Measurements from ENCODE around the gene GPR55.

The GPR55 gene

DNA sequence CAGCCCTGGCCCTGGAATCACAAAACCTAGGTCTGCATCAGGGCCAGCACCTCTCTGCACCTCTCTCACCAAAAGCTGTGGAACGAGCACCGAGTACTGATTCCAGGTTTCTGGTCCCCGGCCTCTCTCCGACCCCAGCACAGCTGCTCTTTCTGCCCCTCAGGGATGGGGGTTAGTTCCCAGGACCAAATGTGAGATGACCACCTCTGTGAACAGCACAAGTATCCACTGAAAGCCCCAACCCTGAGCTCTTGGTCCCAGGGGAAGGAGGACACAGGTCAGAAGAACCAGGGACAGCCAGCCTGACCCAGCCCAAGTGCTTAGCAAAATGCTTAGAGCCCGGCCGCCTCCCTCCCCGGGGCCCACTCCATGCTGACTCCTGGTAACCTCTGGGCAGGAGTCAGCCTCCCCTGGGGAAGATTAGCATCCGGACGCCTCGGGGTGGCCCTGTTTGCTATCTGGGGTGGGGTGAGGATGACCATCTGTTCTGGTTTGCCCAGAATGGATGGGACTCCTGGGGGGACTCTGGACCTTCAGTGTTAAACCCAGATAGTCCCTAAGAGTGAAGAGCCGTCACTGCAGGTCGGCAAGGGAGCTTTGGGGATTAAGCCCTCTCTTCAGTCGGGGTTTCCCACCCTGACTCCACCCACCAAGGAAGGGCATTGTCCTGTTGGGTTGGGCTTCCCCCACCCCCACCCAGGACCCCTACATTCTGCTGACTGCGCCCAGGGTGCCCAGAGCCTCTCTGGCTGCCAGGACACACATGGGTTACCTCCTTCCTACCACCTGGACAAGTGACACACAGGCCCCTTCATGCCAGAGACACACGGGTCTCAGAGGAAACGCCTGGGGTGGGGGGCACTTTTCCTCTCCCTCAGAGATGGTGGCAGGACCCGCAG is 9.4 kb upstream of the GPR55 start:
- no peak for DNase-seq (ENCODE audit: low spot score)

DNA sequence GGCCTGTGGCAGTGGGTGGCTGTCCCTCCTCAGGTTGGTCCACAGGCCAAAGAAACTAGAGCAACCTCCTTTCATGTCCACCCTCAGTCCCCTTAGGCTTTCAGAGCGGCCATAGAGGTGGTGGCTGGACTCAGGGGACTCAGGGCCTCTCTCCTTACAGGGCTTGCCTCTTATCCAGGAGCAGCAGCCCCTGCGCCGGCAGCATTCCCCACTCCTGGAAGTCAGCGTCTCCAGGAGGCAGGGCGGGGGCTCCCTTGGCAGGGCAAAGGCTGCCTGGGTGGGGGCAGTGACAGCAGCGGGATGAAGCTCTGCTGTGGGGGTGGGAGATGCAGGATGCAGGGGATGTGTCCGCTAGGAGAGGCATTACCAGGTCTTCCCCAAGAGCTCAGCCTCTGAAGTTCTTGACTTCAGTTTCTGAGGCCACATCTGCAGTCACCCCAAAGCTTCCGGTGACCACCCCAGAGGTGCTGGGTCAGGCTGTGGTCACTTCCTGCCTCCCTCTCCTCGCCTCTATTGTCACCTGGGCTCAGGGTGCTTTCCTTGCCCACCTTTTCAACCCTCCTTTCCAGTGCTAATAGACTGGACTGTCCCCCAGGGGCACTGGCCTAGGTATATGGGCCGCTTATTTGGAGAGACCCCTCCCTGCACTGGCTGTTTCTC is 8.6 kb upstream of the GPR55 start:
- DNase-seq (ENCODE audit: low spot score): no peak

DNA sequence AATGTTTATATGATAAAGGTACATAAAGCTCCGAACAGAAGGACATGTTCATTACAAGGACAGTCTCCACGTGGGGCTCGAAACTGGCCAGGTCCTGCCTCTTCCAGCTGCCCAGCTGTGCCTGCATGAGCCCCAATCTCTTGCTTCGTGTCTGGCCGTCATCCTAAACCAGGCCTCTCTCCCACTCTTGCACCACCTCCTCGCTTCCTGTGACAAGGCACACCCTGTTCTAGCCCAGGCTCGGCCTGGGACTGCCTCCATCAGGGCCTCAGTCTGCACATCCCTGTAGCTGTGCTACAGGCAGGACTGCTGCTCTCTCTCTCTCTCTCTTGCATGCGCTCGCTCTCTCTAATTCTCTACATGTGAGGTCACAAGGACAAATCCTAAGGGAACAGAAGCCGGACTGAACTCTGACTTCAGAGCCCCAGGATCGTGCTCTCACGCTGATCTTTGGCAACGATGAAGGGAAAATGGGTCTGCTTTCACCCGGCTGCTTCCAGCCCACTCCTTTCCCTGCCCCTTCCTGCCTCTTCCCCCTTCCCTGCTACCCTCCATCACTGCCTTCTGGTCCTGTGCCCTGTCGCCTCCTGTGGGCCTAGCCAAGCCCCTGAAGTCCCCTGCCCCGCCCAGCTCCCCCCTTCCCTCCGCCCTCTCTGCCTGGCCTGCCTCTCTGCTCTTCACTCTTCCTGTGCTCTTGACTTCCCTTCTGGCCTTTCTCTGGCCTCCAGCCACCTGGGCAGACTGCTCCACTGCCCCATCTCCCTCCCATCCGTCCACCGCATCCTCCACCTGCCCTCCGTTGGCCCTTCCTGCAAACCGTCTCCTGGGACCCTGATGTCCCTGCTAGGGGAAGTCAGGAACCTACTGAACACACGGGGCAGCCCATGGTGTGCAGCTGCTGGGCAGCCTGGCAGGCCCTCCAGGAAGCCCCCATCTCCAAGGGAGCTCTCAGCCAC is 7.8 kb upstream of the GPR55 start:
- DNase-seq (ENCODE audit: low spot score): no peak

DNA sequence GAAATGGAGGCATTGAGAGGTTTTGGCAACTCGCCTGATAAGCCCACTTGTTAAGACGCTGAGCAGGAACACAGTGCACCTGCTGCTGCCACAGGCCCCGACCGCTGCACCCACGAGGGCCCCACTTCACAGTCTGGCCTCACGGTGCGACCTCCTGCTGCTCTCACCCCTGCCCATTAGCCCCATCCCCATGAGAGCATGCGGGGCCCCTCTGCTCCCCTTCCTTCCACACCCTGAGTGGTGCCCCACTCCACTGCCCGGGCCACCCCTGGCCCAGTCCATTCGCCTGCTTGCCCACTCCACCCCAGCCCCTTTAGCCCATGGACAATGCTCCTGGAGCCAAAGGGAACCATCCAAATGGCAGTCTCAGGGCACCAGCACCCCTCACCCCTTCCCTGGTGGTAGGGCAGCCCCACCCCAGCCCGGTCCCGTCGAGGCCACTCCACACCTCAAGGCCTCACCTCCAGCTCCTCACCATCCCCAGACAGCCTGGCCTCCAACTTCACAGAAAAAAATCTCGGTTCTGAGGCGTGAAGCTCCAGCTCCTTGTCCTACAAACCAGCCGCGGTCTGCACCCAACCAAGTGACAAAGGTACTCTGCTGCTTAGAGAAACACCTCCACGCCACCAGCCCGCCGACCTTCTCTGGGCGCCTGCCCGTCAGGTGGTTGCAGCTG is 6.7 kb upstream of the GPR55 start:
- DNase-seq (ENCODE audit: low spot score): no peak

DNA sequence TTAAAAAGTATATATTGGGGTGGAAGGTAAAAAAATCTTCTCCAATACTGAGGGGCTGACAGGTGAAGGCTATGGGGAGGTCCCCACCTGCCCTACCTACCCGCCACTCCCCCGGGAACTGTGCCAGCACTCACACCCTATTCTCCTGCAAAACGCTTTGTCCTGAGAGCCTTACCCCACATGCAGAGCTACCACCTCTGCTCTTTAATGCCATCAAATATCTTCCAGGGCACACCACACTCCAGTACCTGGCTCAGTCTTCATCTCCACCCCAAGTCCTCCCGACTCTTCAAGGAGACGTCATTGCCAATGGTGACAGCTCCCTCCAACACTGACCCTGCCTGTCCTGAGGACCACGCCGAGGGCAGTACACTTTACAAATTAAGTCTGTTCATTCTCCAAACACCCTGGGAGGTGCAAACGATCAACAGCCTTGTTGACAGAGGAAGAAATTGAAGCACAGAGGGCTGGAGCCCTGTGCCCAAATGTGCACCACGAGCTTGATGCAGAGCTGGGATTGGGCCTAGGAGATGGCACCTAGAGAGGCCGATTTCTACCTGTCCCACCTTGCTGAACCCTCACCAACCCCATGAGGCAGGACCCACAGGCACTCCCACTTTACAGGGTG is 6.0 kb upstream of the GPR55 start:
- DNase-seq (ENCODE audit: low spot score): no peak

DNA sequence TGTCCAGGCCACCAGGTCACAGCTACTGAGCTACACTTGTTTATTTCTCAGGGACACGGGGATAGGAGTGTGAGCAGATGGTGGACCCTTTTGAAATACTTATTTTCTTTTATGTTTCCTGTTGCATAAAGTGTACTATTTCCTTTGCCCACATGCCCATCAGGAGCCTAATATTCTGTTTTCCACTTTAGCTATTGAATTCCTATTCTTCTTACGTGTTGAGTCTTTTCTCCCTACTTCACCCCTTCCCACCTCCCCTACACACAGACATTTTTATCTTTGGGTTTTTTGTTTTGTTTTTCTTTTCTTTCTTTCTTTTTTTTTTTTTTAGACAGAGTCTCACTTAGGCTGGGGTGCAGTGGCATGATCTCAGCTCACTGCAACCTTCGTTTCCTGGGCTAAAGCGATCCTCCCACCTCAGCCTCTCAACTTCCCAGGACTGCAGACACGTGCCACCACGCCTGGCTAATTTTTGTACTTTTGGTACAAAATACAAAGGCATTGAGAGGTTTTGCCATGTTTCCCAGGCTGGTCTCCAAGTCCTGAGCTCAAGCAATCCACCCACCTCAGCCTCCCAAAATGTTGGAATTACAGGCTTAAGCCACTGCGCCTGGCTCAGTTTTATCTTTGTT is 5.2 kb upstream of the GPR55 start:
- DNase-seq (ENCODE audit: low spot score): no peak

DNA sequence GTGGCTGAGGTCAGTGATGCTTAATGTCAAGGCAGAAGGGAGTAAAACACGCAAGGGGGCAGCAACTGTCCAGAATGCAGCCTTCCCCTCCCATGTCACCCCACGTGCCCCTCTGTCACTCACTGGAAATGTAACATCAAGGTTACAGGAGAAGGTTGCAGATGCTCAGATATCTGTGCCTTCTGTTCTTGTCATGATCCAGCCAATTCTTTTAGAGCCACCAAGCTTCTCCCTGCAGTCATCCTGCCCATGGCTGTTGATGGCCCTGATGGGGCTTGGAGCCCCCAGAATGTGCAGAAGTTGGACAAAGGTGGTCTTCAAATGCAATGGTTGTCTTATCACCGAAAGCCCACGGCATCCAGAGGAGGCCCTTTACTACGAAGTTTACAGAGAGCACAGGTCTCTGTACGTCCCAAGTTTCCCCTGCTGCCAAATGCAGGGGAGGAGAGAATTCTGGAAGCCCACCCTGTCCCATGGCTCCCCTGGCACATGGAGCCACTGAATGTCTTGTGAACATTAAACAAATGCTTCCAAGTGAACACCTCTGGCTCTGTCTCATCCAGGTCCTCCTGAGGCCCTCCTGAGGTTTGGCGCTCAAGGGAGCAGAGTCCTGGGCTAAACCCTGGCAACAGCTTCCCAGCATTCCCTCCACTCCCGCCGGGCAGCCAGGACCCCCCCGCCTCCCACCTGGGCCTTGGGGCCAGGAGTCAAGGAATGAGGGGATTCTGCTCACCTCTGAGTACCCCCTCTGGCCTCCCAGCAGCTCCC is 4.5 kb upstream of the GPR55 start:
- DNase-seq (ENCODE audit: low spot score): no peak

DNA sequence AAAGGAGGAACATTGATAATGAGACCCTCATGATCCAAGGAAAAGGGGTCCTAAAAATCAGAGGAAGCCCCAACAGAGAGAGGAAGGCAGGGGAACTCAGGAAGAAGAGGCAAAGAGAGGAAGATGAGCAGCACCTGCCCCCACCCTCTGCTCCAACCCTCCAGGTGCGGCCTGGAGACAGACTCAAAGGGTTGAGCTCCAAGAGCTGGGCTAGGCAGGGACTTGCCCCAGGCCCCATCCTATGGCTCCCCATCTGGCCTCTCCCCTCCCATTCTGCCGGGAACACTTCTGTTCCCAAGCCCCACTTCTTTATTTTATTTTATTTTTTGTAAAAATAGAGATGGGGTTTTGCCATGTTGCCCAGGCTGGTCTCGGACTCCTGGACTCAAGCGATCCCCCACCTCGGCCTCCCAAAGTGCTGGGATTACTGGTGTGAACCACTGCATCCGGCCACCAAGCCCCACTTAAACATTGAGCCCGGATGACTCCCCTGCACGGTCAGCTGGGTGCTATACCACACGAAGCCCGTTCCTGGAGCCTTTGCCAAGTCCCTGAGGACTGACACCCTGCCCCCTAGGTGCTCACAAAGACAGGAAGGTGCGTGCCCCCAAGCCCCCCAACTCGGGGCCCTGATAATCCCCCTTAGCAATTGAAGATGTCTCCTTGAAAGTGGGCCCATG is 3.8 kb upstream of the GPR55 start:
- DNase-seq (ENCODE audit: low spot score): no peak

DNA sequence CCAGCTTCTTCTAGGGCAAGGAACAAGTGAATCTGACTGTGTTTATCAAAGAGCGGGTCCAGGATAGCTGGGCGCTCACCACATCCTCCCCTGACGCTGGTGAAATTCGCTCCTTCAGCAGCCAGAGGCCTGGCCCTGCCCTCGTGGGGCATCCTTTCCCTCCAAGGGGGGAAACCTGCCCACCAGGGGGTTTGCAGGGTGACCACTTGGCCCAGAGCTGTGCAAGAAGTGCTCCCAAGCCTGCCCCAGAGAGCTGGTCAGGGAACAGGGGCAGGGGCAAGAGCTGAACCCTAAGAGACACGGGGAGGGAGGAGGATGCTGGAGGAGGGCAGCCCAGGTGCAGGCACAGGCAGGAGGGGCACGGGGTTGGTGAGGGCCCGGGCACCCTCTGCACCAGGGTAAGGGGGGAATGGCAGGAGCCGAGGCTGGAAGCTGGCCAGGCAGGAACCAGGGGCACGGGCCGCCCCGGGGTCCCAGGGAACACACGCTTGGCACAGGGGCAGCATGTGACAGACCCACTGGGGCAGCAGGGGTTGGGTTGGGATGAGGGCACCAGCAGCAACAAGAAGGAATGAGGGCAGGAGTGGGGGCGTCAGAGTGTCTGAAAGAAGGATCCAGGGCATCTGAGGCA is 2.8 kb upstream of the GPR55 start:
- DNase-seq (ENCODE audit: low spot score): no peak

DNA sequence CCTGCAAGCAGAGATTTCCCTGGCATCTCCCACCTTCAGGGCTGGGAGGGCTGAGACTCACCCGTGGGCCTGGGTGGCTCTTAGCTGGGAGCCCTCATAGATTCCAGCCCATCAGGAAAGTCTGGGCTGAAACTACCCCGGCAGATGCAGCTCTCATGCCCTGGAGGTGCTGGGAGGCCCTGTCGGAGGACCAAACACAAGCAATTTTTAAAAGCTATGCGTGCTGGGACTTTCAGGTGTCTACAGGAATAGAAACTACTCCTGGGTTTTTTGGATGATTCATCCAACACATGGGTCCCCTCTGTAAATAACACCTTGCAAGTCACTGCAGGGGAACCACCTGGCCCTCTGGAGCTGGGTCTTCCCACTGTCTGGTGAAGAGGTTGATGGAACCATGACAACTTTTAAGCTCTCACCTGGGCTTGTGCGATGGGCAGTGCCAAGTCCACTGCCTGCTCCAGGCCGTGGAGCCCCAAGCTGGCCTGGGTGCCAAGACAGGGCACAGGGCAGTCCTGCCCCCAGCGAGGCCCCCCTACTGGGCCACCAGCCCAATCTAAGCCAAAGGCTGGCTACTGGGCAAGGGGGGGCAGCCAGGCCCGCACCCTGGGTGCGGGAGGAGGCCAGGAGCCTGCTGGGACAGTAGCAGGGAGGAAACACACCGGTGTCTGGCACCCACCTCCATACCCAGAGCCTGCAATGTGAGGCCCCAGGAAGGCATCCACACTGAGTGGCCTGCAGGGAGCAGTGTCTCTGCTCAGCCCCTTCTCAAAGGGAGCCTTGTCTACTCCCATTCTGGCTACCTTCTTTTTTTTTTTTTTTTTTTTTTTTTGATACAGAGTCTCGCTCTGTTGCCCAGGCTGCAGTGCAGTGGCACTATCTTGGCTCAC is 1.1 kb upstream of the GPR55 start:
- no peak for DNase-seq (ENCODE audit: low spot score)

DNA sequence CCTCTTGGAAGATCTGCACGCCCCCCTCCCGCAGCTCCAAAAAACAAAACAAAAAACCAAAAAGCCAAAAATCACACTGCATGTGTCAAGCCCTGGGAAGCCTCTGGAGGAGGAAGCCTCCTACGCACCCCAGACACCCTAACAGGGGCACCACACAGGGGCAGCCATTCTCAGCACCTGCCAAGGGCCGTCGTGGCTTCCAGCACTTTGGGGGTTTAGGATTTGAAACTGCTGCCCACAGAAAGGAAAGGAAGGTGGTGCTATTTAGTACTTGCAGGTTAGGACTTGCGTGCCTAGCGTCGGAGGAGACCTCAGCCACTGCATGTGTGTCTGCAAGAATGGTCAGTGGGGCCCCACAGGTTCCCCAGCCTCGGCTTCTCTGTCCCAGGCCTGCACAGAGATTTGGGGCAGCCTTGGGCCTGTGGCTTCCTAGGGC is 419 bp upstream of the GPR55 start:
- DNase-seq (ENCODE audit: low spot score): no peak

DNA sequence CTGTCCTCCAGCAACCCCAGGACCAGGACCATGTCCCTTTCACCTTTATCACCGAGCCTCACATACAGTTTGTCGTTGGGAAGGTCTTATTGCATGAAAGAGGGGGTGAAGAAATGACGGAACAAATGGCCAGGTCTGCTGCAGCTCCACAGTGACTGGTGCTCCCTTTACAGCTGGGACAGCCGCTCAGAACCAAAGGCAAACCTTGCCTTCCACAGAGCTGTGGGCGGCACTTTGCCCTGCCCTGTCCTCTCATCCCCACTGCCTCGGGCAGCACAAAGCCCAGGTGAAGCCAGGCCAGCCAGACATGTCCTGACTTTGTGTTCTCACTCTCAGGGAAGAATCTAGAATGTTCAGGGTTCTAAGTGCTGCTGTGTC is 961 bp downstream of the GPR55 start:
- no peak for DNase-seq (ENCODE audit: low spot score)

DNA sequence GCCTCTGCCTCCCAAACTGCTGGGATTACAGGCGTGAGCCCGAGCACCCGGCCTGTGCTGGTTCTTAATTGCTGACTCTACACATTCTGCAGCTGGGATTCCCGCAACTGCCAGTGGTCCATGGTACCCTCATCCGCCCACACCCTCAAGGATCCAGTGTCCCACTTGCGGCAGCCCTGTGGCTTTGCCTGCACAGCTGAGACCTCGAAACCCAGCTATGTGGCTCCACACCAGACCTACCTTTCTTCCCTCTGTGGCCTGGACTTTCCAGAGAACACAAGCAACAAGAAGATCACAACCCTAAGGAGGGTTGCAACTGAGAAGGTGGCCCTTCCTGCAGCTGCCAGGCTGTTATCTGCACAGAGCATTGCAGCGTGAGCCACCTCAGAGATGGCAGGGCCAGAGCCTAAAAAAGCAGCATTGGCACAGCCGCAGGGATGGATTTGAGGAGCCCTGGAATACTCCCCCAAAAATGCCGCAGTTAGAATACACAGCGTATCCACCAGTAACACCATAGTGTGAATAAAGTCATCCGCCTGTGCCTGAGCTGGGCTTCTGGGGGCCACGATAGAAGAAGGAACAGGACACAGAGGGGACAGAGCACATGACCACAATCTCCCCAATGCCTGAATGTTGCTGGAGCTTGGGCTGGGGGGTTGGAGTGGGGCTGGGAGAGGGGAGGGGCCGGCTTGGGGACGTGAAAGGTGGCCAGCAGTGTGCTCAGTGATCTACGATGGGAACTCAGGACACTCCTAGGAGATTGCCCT is 1.9 kb downstream of the GPR55 start:
- no peak for DNase-seq (ENCODE audit: low spot score)

DNA sequence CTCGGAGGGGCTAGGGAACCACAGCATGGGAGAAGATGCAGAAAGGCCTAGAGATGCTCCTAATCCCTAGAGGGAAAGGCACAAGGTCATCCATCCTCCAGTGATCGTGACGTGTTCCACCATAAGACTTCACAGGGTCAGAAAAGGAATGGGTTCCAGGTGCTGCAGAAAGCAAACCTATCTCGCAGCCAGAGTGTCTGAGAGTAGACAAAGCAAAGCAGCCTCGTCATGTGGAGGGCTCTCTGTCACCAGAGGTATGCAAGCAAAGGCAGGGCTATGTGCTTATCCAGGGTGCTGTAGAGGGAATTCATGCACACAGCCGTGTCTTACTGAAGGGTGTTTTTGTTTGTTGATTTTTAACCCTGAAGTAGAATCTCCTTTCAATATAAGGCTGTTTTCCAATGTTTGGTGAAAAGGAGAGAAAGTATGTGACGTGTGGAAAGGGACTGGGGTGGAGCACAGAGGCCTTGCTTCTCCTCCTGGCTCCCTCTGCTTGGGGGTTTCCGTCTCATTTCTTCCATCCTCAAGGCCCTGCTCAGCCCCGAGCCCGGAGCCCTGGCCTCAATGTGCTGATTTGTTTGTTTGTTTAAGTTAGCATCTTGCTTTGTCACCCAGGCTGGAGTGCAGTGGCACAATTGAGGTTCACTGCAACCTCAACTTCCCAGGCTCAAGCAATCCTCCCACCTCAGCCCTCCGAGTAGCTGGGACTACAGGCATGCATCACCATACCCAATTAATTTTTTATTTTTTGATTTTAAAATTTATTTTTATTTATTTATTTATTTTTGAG is 3.0 kb downstream of the GPR55 start:
- no peak for DNase-seq (ENCODE audit: low spot score)

DNA sequence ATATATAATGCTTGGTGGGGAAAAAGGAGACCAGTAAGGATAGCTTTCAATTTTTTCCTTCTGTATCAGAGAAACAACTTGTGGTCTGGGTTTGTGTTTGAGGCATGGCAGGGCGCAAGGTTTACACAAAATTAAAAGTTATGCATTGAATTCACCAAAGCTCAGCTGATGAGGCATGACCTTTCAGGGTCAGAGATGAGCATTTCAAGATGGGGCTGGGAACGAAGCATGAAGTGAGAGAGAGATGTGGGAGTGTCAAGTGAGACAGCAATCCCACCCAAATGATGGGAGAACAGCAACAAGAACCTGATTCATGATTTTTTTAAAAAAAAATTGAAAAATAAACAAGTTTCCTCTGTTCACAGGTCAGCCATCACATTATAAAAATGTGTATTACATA is 4.9 kb downstream of the GPR55 start:
- DNase-seq (ENCODE audit: low spot score): no peak

DNA sequence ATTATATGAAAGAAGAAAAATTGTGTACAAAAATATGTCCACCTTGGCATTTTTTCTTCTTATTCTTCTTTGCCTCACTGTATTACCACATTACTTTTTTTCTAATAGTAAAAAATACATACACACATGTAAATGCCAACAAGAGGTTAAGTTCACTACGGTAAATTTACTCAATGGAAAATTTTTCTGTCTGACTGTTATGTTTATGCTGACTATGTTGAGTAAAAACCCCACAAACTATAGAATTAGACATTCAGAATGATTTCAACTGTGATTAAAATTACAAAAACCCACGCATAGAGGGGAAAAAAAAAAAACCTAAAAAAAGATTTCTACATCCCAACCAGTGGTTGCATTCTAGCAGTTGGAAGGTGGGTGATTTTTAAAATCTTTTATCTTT is 5.4 kb downstream of the GPR55 start:
- DNase-seq (ENCODE audit: low spot score): no peak

Measured in Ammon's horn (tissue), 1 donor.